T follicular helper cell (primary cell): ENCODE results near the gene COTL1.
A peak's percentile ranks its signal among the peaks of the same experiment; 100 is the strongest.

ENCODE experiments used
- DNase-seq: peaks from one replicate; pipeline ENCODE4 v3.0.0-alpha.2; 2020; ENCODE audit warnings: low read depth

COTL1 gene

DNA sequence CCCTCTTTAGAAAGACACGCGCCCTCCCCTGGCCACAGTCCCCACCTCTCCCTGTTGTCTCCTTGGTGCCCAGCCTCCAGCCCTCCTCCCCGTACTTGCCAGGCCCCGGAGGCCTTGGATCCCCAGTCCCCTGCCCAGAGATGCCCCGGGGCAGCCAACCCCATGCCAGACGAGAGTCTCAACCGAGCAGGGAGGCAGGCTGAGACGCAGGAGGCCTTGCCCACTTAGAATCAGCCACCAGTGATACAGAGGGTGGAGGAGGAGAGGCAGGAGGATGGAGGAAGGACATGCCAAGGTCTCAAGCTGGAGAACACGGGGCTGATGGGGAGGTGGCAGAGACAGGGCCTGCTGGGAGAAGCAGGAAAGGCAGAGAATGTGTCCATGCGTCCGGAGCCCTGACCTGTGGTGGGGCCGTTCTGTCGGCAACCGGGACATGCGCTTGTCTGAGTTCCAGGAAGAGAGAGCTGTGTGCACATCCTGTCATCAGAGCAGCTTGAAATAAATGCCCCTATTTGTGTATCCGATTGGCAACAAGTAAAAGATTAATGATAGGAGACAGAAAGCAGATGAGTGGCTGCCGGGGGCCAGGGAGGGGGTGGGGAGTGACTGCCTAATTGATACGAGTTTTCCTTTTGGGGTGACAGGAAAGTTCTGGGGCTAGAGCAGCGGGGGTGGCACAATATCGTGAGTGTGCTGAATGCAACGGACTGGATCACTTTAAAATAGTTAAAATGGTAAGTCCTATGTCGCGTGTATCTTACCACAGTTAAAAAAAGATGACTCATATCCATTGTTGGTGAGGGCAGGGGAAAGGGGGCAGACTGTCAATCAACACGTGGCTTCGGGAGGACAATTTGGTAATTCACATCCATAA, 68.7 kb downstream of the COTL1 start:
- DNase-seq = peak; percentile 20

DNA sequence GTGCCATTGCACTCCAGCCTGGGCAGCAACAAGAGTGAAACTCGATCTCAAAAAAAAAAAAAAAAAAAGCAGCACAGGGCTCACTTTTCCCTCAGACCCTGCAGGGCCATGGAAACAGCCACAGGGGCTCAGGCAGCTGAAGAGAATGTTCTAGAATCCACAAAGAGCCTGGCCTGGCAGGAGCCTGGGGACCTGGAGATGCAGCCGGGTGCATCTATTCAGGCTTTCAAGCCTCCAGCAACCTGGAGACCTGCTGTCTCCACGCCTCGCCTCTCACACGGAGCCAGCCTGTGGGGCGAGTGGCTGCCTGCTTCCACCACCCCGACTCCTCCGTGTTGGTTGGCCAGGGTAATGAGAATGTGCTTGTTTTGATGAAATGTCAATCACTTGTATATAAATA, 69.4 kb downstream of the COTL1 start:
- DNase-seq = no peak

DNA sequence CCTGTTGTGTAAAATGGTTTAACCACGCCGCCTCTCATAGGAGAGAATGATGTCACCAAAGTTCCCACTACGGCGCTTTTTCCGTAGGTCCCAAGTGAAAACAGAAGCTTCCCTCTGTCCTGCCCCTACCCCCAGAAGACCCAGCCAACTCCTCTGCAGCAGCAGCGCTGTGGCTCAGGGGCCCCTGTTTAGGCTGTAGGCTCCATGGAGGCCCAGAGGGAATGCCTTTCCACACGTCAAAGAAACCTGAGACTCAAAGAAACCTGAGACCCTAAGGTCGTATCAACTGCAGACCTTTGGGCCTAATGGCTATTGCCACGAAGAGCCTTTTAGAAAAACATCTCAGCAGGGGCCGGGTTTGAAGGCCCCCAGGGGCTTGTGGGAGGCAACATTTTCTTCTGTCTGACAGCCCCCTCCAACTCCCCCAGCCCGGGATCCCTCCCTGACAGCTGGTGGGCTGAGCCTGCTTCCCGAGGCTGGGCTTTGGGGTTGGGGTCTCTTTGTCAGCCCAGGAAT, 70.3 kb downstream of the COTL1 start:
- no peak for DNase-seq

DNA sequence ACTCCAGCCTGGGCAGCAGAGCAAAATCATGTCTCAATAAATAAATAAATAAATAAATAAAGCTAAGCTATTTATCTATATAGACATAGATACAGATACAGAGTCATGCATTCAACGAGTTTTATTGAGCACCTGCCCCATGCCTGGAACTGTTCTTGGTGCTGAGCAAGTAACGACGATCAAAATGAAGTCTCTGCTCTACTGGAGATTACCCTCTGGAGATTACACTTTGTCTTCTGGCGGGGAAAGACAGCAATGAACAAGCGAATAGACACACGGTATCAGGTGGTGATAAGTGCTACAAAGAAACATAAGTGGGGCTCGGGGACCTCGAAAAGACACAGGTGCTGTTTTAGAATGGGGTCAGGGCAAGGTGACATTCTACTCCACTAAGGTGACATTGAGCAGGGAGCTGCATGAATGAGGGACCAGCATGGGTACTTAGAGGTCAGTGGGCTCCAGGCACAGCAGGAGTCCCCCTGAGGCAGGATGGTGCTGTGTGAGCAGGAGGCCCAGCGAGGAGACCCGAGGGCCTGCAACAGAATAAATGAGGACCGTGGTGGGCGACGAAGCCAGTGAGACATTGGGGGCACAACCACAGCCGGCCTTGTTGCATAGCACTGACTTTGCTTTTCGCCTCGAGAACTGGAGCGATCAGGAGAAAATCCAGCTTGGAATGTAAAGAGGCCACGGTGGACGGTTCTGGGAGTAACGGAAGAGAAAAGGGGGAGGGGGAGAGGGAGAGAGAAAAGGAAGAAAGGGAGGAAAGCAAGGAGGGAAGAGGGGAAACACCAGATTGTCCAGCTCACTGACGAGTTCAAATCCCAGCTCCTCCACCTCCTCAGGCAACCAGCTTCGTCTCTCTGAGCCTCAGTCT, 71.0 kb downstream of the COTL1 start:
- DNase-seq = no peak

DNA sequence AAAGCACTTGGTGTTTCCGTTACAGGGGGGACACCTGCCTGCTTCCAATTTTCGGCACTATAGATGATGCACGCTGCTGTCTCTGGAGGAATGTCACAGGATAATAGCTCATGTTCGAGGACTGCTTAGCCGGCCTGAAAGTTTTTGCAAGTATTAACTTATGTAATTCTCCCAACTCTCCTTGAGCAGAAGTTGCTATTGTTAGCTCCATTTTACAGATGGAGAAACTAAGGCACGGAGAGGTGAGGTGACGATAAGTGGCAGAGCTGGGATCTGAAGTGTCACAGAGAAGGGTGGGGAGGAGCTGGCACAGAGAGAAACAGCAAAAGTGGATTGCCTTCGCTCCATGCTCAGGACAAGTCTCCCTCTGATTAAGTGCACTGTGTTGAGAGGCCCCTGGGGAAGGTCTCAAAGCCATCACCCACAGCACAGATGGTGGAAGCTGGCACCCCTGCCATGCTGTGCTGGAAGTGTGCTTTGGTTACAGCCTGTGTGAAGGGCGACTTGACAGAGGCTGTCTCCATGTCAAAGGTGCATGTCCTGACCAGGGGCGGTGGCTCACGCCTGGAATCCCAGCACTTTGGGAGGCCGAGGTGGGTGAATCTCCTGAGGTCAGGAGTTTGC, 72.7 kb downstream of the COTL1 start:
- DNase-seq = no peak

DNA sequence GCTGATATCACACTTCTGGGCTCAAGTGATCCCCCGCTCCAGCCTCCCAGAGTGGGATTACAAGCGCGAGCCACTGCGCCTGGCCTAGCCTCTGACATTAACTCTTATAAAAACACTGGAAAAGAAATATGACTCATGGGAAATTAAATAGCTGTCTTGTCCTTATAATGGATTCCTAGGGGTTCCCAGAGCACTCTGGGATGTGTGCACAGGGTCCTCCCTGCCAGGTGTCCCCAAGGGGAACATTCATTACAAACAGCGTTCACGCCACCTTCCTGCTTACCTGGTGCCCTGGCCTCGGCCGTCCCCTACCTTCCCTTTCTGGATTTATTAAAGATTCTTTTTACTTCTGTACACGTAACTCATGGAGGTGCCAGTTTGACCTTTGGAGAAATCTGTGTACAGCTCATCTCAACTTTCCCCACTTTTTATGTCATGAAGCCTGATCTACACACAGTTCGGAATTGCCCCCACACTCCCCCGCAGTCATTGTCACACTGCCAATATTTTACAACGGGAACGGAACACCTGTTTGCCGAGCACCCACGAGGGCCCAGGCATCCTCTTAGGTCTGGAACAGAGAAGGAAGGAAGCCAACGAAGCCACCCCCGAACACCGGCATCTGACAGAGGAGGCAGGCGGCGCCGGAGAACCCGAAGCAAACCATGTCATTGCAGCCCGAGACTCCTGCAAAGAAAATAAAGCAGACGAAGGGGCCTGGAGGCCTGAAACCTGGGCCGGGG, 73.7 kb downstream of the COTL1 start:
- no peak for DNase-seq

DNA sequence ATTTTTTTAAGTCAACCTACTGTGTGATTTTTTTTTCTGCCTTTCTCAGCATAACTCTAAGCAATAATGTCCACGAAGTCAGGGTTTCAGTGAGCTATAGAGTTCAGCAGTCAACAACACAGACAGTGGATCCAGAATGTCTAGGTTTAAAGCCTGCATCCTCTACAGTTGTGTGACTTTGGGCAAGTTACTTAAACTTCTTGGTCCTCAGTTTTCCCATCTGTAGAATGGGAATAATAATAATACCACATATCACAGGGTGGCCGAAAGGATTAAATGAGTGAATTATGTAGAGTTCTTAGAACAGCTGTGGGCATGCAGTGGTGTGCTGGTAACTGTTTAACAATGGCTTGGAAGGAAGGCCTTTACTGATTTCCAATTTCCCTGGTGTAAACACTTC, 74.6 kb downstream of the COTL1 start:
- no peak for DNase-seq

DNA sequence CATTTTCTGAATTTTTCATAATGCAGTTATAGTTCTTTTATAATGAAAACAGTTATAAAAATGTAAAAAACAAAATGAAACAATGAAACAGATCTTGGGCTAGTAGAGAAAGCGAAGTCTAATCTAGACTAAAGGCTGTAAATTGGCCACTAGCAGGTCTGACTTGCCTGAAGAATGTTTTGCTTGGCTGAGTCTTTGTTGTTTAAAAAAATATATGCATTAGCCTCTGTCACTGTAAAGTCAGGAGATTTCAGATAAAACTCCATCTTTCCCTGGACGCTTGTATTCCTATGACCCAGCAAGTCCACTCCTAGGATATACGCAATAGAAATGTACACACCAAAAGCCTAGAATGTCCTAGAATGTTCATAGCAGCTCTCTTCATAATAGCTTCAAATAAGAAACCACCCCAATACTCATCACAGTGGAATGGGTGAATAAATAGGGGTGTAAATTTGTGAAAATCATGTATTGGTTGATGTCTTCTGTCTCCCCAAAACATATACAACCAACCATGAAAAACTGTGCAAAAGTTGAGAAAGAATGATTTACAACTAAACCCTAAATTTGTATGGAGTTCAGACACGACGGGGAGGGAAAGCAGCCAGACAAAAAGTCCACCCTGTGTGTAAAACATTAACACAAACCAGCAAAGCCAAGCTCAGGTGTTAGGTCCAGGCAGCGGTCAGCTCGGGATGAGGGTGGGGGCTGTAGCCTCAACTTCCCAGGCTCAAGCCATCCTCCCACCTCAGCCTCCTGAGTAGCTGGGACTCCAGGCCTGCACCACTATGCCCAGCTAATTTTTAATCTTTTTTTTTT, 75.7 kb downstream of the COTL1 start:
- no peak for DNase-seq

DNA sequence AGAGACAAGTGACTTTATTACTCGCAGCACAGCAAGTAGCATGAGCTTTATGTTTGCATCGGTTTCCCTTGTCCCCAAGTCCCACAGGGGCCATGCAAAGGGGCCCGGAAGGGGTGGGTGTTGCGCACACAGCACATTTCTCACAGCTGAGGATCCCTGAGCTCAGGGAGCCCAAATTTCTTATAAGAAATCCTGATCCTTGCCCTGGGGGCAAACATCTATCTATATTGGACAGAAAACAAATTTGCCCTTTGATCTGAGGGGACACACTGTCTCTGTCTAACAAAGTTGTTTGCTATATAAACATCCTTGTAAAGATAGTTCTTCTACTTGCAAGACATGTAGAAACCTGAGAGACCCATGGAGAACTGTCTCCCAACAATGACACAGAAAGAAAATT, 77.7 kb downstream of the COTL1 start:
- no peak for DNase-seq

DNA sequence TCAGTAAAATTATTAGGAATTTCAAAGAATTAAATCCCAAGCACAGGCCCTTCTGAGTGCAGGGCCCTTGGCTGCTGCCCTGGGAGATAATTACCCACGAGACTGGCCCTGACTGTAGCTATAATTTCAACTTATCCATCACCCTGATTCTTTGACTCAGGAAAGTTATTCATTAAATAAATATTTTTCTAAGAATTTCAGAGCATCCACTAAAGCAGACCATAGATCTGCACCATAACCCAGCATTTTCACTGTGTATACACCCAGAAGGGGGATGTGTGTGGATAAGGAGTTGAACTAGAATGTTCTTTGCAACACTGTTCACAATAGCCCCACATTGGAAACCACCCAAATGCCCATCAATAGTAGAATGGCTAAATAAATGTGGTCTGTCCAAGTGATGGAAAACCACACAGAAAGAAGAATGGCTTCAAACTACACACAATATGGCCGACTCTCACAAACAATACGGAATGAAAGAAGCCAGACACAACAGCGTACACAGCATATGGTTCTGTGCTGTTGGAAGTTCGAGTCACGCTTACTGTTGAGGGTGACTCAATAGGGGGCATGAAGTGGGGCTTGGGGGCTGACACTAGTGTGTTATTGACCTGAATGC, 79.5 kb downstream of the COTL1 start:
- no peak for DNase-seq

DNA sequence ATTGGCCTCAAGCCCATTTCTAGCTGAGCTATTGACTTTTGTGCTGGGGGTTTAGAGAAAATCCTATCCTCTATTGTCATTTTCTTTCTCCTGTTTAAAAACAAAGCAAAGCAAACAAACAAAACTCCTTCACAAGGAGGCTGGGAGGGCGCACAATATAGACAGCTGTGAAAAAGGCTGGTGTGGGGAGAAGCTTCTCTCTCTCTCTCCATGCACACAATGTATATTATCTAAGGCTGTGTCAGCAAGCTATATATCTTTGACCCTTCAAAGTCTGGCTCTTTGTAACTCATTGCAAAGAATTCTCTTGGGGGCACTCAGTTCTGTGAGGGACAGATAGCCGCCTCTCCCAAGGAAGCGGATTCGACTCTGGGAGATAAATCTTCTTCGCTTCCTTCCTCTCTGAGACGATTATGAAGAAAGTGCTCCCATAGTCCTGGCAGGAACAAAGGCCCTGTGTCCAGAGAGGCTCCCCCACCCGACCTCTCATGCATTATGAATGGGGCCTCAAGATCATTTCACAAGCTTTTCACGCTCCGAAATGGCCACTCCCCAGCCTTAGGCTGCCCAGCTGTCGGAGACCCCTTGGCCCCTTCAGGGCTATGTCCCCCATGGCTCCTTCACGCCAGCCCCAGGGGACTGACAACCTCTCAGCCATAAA, 80.3 kb downstream of the COTL1 start:
- DNase-seq = no peak

DNA sequence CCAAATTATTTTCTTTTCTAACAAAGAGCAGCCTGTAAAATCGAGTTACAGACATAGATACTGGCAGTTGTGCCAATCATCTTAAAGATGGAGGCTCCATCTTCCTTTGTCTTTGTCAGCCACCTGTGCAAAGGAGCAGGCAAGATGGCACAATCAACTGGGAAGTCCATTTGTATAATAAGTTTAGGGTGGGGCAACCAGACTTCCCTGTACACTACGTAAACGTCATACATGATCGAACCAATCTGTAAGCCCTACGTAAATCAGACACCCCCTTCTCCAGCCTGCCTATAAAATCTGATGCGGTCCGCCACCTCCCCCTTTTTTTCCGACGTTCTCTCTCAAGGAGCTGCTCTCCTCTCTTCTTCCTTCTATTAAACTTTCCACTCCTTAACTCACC, 82.0 kb downstream of the COTL1 start:
- DNase-seq = no peak

DNA sequence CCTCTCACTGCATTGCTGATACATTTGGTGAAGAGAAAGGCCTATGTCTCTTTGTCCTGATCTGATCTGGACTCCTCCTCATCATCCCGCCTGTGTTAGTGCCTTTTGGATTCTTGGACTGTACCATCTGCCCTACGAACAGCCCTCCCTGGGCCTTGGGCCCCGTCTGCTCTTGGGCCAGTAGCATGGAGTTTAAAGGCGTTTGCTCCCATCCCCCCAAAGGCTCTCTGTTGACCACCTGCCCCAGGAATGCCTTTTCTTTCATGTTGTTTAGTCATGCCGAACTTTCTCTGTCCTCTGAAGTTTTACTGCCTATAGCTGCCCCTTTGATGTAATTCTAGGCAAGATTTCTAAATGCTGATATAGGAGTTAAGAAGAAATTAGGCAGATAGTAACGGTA, 82.5 kb downstream of the COTL1 start:
- no peak for DNase-seq

DNA sequence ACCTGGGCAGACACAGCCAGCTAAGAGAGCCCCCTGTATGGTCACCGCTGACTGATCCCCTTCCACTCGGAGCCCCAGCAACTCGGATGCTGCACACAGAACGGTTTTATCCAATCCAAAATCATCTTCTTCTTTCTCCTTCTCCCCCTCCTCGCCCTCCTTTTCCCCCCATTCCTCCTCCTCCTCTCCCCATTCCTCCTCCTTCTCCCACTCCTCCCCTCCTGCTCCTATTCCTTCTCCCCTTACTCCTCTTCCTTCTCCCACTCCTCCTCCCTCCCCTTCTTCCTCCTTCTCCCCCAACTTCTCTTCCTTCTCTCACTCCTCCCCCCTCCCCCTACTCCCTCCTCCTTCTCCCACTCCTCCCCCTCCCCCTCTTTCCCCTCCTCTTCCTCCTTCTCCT, 83.1 kb downstream of the COTL1 start:
- no peak for DNase-seq

DNA sequence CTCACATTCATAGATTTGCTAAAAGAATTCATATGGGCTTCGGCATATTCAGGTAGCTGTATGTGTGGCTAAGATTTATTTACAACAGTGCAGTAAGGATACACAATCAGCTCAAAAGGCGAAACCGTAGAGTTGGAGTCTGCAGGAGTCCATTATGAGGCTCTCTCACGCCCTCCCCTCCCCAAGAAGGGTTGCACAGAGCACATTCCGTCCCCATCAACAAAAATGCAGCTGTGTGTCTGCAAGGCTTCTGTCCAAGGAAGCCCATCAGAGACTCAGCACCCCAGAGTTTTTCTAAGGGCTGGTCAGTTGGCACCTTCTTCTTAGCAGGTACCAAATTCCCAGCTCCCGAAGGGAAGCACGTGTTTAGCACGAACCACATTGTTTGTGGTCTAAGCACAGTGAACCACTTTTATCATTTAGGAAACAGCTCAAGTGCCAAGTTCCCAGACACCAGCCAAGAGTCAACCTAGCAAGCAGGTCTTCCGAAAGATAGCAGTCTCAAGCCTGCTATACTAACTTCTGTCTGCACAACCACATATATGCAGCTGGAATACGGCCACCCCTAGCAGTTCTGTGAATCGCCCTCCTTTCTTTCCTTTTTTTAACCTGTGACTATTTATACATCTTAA, 84.9 kb downstream of the COTL1 start:
- DNase-seq = no peak

DNA sequence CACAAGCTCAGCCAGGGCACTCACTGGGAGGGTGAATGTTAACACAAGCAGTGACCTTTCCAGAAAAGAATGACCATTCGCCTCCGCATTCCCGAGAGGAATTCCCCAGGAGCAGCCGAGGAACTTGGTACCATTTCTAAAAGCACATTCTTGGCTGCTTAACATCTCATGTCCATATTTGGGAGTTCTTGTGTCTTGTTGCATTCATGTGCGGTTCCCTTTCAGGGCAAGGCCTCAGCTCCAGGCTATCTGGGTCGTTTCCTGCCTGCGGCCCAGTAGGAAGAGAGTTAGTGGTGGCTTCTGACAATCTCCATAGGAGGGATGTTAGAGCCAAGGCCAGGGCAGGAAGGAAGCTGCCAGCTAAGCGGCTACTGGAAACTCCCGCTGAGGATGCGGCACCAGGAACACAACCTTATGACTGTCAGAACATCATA, 85.6 kb downstream of the COTL1 start:
- no peak for DNase-seq

DNA sequence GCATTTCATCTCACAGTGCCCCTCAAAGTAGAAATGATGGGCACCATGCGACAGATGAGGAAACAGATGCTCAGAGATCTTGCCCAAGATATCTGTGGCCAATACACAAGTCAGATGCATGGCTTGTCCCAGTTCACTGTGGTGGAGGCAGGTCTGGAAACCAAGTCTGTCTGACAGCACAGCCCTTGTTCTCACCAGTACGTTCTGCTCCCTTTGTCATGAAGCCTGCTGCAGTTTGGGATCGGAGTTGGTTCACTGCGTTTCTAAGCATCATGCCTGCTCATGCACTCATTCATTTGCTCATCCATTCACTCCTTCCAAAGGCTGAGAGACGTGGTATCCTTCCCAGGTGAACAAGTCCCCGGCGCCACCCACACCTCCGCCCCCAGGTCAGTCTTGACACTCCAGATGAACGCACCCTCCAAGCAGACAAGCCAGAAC, 86.2 kb downstream of the COTL1 start:
- DNase-seq = no peak

DNA sequence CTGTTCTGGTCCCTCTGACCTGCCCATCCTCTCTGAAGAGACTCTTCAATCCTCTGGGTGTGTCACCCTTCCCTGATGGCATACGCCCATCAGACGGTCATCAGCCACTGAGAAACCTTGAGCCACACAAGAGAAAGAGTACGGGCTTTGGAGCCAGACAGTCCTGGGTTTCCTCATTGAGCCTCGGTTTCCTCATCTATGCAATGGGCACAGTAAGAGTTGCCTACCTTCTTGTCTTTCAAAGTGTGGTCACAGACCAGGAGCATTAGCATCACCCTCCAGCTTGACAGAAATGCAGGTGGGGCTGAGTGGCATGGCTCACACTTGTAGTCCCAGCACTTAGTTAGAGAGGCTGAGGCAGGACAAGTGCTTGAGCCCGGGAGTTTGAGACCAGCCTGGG, 87.3 kb downstream of the COTL1 start:
- no peak for DNase-seq

DNA sequence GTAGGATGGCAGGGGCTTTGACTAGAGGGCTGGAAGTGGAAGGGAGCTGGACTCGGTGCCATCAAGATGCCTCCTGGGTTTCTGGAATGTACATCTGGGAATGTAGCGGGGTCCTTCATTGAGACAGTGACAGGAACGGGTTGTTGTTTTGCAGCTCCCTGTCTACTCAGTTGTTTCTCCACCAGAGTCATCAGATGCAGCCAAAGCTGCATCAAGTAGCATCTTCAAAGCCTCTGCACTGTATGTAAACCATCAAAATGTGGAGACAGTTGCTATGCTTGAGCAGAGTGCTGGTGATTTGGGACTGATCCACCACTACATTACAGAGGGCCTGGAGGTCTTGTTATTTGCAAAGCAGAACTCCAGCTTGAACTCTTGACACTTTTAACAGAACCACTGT, 88.3 kb downstream of the COTL1 start:
- no peak for DNase-seq
